Neural progenitor cell (in vitro differentiated cells): Measurements from ENCODE around the gene SDF4. TPM values are rescaled to one million over a fixed set of nuclear protein-coding genes. Genes with fewer than 3 reads are reported as not detected.

Experiments used
- DNase-seq: peaks from one replicate; pipeline ENCODE4 v3.0.0-alpha.2; 2016; ENCODE audit warnings: low spot score
- H2AFZ ChIP-seq: fragments of 200-600 bp; sonication (generic); replicated peaks from 2 replicates; pipeline ENCODE4 v1.6.1; 2016; ENCODE audit warnings: antibody characterized with exemption
- H3F3A ChIP-seq: fragments of 200-600 bp; sonication (generic); 2 replicates; pipeline ENCODE4 v1.6.1; 2016; ENCODE audit warnings: antibody characterized with exemption, low read depth
- H3K27ac ChIP-seq: fragments of 200-600 bp; sonication (generic); 2 replicates; pipeline ENCODE4 v1.5.1; 2016; ENCODE audit warnings: mild to moderate bottlenecking
- H3K27me3 ChIP-seq: fragments of 200-600 bp; sonication (generic); 2 replicates; pipeline ENCODE4 v1.6.1; 2016; ENCODE audit warnings: mild to moderate bottlenecking, moderate library complexity
- H3K36me3 ChIP-seq: fragments of 200-600 bp; sonication (generic); 2 replicates; pipeline ENCODE4 v1.5.1; 2016
- H3K4me1 ChIP-seq: fragments of 200-600 bp; sonication (generic); 2 replicates; pipeline ENCODE4 v1.6.1; 2016; ENCODE audit warnings: mixed run types
- H3K4me2 ChIP-seq: fragments of 200-600 bp; sonication (generic); 2 replicates; pipeline ENCODE4 v1.6.1; 2016
- H3K4me3 ChIP-seq: fragments of 200-600 bp; sonication (generic); 2 replicates; pipeline ENCODE4 v1.5.1; 2016
- H3K79me2 ChIP-seq: fragments of 200-600 bp; sonication (generic); 2 replicates; pipeline ENCODE4 v1.6.1; 2016; ENCODE audit warnings: low read depth
- H3K9ac ChIP-seq: fragments of 200-600 bp; sonication (generic); 2 replicates; pipeline ENCODE4 v1.6.1; 2016
- H3K9me3 ChIP-seq: fragments of 200-600 bp; sonication (generic); 2 replicates; pipeline ENCODE4 v1.5.1; 2016; ENCODE audit warnings: low read depth
- H4K20me1 ChIP-seq: fragments of 200-600 bp; sonication (generic); 2 replicates; pipeline ENCODE4 v1.6.1; 2016; ENCODE audit warnings: low read depth
- H3K27ac Mint-ChIP-seq: 3 replicates; pipeline ENCODE4 v1.8.0; 2021; ENCODE audit warnings: mixed read lengths
- H3K27me3 Mint-ChIP-seq: 2 replicates; pipeline ENCODE4 v1.8.0; 2022; ENCODE audit warnings: low read depth, mild to moderate bottlenecking, inconsistent platforms, moderate library complexity, mixed read lengths; ENCODE audit not compliant: insufficient read depth
- H3K36me3 Mint-ChIP-seq: 3 replicates; pipeline ENCODE4 v1.8.0; 2021; ENCODE audit warnings: mixed read lengths
- H3K4me1 Mint-ChIP-seq: 3 replicates; pipeline ENCODE4 v1.8.0; 2021; ENCODE audit warnings: mixed read lengths
- H3K4me3 Mint-ChIP-seq: 3 replicates; pipeline ENCODE4 v1.8.0; 2021; ENCODE audit warnings: mild to moderate bottlenecking, moderate library complexity, mixed read lengths
- H3K9me3 Mint-ChIP-seq: 3 replicates; pipeline ENCODE4 v1.8.0; 2020; ENCODE audit warnings: mixed read lengths
- CTCF ChIP-seq: fragments of 200-600 bp; sonication (generic); IDR thresholded peaks from 2 replicates; pipeline ENCODE4 v1.5.1; 2017; ENCODE audit warnings: antibody characterized with exemption, mild to moderate bottlenecking
- EZH2 ChIP-seq: fragments of 200-600 bp; sonication (generic); IDR thresholded peaks from 2 replicates; pipeline ENCODE4 v1.6.1; 2017; ENCODE audit warnings: antibody characterized with exemption, mild to moderate bottlenecking, moderate library complexity
- EZH2phosphoT487 ChIP-seq: fragments of 200-600 bp; sonication (generic); IDR thresholded peaks from 2 replicates; pipeline ENCODE4 v1.6.1; 2017; ENCODE audit warnings: antibody characterized with exemption
- total RNA-seq: library from RNA; depleted of rRNA; stranded (reverse); fragments of >200 nt; gene quantifications from 2 replicates; pipeline ENCODE4 v1.2.3, GENCODE V29; 2015; ENCODE audit warnings: low replicate concordance

The SDF4 gene
- total RNA-seq, 1 donor from 2014 or later: 16.6 TPM

DNA sequence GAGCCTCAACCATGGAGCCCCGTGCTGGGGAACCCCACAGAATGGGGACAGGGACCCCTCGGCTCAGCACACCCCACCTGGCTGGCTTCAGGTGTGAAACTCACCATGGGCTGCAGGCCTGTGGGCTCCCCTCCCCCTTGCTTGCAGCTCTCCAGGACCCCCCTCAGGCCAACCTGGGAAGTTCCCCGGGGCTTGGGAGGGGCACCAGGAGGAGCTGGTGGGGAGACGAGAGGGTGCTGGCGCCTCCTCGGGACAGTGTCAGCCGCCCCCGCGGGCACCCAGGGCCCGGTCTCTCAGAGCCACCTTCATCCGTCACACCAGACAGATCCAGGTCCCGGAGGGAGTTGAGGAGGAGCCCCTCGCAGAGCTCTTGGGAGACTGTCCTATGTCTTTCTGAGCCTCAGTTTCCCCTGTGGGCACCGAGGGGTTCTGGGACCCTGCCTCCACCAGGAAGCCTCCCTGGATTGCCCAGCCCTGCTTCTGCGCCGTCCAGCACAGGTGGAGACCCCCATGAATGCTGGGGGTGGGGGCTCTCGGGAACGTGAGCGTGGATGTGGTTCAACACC lies 24.8 kb downstream of the SDF4 start:
- no peak for DNase-seq
- no peaks in the 10 kb centered on the region for H3K36me3 ChIP-seq
- Mint-ChIP-seq H3K9me3 (no peaks in the 10 kb centered on the region), H3K27me3 (peaks cover 7% of the 10 kb centered on the region), H3K27ac (no peak overlapping the region), H3K36me3 (no peaks in the 10 kb centered on the region), H3K4me1 (no peaks in the 10 kb centered on the region), H3K4me3 (no peak overlapping the region)
- no peak overlapping the region for H2AFZ ChIP-seq
- H3F3A ChIP-seq: no peaks in the 10 kb centered on the region
- H3K9ac ChIP-seq: no peak overlapping the region
- H3K4me3 ChIP-seq: no peak overlapping the region
- no peak for TF ChIP-seq EZH2phosphoT487
- TF ChIP-seq CTCF: peak; percentile 15
- peak; percentile 1 for TF ChIP-seq EZH2
- H4K20me1 ChIP-seq: no peaks in the 10 kb centered on the region
- H3K79me2 ChIP-seq: no peaks in the 10 kb centered on the region
- H3K4me2 ChIP-seq: peak overlapping the region; percentile 86
- peaks cover 55% of the 10 kb centered on the region for H3K27me3 ChIP-seq
- H3K4me1 ChIP-seq: no peaks in the 10 kb centered on the region
- no peaks in the 10 kb centered on the region for H3K9me3 ChIP-seq
- H3K27ac ChIP-seq: no peak overlapping the region

GRCh38 chr1:1206376-1206965 lies 25.3 kb downstream of the SDF4 start, which contains the start of gene TNFRSF18:
Gene TNFRSF18 (minus strand): TSS chr1:1206592. CDS start chr1:1206571, 21 bp downstream.
- peak within 1 kb of the TSS; percentile 35 for H3K4me3 ChIP-seq
- no peak within 1 kb of the TSS for H3K27ac ChIP-seq
- DNase-seq: peak; percentile 69
- peaks cover 7% of the 10 kb centered on the region for H3K27me3 Mint-ChIP-seq
- H3K4me1 ChIP-seq: no peaks in the 10 kb centered on the region
- TF ChIP-seq CTCF (no peak), EZH2phosphoT487 (peak; percentile 68), EZH2 (peak; percentile 65)
- peak within 1 kb of the TSS; percentile 86 for H3K4me2 ChIP-seq
- no peak within 1 kb of the TSS for H3K4me3 Mint-ChIP-seq
- no peaks in the 10 kb centered on the region for H3K9me3 Mint-ChIP-seq
- H3K79me2 ChIP-seq: no peaks in the 10 kb centered on the region
- H3K4me1 Mint-ChIP-seq: no peaks in the 10 kb centered on the region
- no peaks in the 10 kb centered on the region for H4K20me1 ChIP-seq
- H3K36me3 ChIP-seq: no peaks in the 10 kb centered on the region
- no peaks in the 10 kb centered on the region for H3K36me3 Mint-ChIP-seq
- H3K9me3 ChIP-seq: no peaks in the 10 kb centered on the region
- no peak within 1 kb of the TSS for H2AFZ ChIP-seq
- H3F3A ChIP-seq: no peaks in the 10 kb centered on the region
- H3K27ac Mint-ChIP-seq: no peak within 1 kb of the TSS
- peaks cover 58% of the 10 kb centered on the region for H3K27me3 ChIP-seq
- no peak within 1 kb of the TSS for H3K9ac ChIP-seq

DNA sequence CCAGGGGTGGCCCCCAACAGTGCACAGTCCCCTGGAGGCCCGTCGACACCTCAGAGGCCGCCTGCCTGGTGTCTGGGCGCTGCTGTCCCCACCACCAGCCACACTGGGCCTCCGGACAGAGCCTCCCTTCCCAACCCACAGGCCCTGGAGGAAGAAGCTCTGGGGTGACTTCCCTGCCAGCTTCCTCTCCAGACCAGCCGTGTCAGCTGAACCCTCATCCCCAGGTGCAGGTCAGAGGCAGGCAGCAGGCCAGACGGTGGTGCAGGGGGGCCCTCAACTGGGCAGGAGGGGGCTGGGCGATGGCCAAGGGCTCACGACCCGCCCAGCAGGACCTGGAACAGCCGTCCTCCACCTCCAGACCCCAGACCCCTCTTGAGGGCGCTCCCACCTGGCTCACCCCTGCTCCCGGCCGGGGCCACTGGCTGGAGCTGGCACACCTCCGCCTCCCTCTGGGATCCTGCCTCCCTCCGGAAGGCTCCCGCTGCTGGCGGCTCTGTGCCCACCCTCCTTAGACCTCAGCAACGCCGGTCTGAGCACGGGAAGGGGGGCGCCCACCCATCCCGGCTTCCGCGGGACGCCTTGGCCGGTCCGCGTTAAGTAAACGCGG lies 25.9 kb downstream of the SDF4 start:
- Histone ChIP-seq H3K9ac (no peak overlapping the region), H3F3A (no peaks in the 10 kb centered on the region), H4K20me1 (no peaks in the 10 kb centered on the region), H3K9me3 (no peaks in the 10 kb centered on the region), H3K79me2 (no peaks in the 10 kb centered on the region), H3K4me3 (peak overlapping the region; percentile 35), H3K36me3 (no peaks in the 10 kb centered on the region), H3K4me2 (peak overlapping the region; percentile 86), H3K27me3 (peaks cover 64% of the 10 kb centered on the region), H2AFZ (no peak overlapping the region), H3K27ac (no peak overlapping the region), H3K4me1 (no peaks in the 10 kb centered on the region)
- no peak for DNase-seq
- TF ChIP-seq EZH2: no peak
- no peak for TF ChIP-seq EZH2phosphoT487
- TF ChIP-seq CTCF: no peak
- Mint-ChIP-seq H3K4me3 (no peak overlapping the region), H3K27ac (no peak overlapping the region), H3K36me3 (no peaks in the 10 kb centered on the region), H3K27me3 (peaks cover 6% of the 10 kb centered on the region), H3K4me1 (no peaks in the 10 kb centered on the region), H3K9me3 (no peaks in the 10 kb centered on the region)
